Measurements from ENCODE around the gene STOML1. TPM values are rescaled to one million over a fixed set of nuclear protein-coding genes. Genes with fewer than 3 reads are reported as not detected.

The STOML1 gene
- total and polyA plus RNA-seq, 2 experiments from 2014 or later = 2.3 to 2.4 TPM

DNA sequence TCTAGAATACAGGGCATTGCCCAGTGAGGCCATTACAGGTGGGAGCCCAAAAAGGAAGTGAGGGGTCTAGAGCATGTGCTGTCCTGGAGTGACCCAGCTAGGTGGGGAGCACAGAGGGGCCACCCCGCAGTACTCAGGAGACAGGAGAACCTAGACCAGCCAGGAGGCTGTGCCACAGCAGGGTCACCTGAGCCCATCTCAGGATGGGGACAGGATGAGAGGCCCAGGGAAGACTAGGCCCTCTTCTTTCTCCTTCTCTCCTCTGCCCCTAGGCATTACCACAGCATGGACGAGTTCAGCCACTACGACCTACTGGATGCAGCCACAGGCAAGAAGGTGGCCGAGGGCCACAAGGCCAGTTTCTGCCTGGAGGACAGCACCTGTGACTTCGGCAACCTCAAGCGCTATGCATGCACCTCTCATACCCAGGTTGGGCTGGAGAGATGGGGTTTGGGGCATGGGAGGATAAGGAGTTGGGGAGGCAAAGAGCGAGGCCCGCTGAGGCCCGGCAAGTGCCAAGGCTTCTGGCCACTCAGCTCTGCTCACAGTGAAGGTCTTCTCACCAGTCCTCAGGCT, 45.2 kb downstream of the STOML1 start:
- no peaks in the 10 kb centered on the region for H3K27me3 ChIP-seq (ENCODE audit: insufficient read depth)
- no peak overlapping the region for H3K4me3 ChIP-seq
- H3K27ac Mint-ChIP-seq = no peak overlapping the region
- ATAC-seq = no peak
- no peak for TF ChIP-seq EZH2 (IDR thresholded peaks at IDR 0.05; ENCODE audit: low read depth, unreplicated experiment)
- TF ChIP-seq ZNF331 (CRISPR knock-in tag; IDR thresholded peaks at IDR 0.05; ENCODE audit: low read depth) = no peak
- TF ChIP-seq POLR2AphosphoS5 (IDR thresholded peaks at IDR 0.05; ENCODE audit: low read depth) = no peak
- TF ChIP-seq CREB1 (CRISPR knock-in tag; IDR thresholded peaks at IDR 0.05; ENCODE audit: low read depth) = no peak
- no peak for TF ChIP-seq JUNB (IDR thresholded peaks at IDR 0.05; ENCODE audit: unreplicated experiment)
- TF ChIP-seq, protein P1, sequence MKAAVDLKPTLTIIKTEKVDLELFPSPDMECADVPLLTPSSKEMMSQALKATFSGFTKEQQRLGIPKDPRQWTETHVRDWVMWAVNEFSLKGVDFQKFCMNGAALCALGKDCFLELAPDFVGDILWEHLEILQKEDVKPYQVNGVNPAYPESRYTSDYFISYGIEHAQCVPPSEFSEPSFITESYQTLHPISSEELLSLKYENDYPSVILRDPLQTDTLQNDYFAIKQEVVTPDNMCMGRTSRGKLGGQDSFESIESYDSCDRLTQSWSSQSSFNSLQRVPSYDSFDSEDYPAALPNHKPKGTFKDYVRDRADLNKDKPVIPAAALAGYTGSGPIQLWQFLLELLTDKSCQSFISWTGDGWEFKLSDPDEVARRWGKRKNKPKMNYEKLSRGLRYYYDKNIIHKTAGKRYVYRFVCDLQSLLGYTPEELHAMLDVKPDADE (IDR thresholded peaks at IDR 0.05) = no peak
- TF ChIP-seq, protein P2, sequence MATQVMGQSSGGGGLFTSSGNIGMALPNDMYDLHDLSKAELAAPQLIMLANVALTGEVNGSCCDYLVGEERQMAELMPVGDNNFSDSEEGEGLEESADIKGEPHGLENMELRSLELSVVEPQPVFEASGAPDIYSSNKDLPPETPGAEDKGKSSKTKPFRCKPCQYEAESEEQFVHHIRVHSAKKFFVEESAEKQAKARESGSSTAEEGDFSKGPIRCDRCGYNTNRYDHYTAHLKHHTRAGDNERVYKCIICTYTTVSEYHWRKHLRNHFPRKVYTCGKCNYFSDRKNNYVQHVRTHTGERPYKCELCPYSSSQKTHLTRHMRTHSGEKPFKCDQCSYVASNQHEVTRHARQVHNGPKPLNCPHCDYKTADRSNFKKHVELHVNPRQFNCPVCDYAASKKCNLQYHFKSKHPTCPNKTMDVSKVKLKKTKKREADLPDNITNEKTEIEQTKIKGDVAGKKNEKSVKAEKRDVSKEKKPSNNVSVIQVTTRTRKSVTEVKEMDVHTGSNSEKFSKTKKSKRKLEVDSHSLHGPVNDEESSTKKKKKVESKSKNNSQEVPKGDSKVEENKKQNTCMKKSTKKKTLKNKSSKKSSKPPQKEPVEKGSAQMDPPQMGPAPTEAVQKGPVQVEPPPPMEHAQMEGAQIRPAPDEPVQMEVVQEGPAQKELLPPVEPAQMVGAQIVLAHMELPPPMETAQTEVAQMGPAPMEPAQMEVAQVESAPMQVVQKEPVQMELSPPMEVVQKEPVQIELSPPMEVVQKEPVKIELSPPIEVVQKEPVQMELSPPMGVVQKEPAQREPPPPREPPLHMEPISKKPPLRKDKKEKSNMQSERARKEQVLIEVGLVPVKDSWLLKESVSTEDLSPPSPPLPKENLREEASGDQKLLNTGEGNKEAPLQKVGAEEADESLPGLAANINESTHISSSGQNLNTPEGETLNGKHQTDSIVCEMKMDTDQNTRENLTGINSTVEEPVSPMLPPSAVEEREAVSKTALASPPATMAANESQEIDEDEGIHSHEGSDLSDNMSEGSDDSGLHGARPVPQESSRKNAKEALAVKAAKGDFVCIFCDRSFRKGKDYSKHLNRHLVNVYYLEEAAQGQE (IDR thresholded peaks at IDR 0.05; ENCODE audit: unreplicated experiment) = no peak
- TF ChIP-seq, protein P3, sequence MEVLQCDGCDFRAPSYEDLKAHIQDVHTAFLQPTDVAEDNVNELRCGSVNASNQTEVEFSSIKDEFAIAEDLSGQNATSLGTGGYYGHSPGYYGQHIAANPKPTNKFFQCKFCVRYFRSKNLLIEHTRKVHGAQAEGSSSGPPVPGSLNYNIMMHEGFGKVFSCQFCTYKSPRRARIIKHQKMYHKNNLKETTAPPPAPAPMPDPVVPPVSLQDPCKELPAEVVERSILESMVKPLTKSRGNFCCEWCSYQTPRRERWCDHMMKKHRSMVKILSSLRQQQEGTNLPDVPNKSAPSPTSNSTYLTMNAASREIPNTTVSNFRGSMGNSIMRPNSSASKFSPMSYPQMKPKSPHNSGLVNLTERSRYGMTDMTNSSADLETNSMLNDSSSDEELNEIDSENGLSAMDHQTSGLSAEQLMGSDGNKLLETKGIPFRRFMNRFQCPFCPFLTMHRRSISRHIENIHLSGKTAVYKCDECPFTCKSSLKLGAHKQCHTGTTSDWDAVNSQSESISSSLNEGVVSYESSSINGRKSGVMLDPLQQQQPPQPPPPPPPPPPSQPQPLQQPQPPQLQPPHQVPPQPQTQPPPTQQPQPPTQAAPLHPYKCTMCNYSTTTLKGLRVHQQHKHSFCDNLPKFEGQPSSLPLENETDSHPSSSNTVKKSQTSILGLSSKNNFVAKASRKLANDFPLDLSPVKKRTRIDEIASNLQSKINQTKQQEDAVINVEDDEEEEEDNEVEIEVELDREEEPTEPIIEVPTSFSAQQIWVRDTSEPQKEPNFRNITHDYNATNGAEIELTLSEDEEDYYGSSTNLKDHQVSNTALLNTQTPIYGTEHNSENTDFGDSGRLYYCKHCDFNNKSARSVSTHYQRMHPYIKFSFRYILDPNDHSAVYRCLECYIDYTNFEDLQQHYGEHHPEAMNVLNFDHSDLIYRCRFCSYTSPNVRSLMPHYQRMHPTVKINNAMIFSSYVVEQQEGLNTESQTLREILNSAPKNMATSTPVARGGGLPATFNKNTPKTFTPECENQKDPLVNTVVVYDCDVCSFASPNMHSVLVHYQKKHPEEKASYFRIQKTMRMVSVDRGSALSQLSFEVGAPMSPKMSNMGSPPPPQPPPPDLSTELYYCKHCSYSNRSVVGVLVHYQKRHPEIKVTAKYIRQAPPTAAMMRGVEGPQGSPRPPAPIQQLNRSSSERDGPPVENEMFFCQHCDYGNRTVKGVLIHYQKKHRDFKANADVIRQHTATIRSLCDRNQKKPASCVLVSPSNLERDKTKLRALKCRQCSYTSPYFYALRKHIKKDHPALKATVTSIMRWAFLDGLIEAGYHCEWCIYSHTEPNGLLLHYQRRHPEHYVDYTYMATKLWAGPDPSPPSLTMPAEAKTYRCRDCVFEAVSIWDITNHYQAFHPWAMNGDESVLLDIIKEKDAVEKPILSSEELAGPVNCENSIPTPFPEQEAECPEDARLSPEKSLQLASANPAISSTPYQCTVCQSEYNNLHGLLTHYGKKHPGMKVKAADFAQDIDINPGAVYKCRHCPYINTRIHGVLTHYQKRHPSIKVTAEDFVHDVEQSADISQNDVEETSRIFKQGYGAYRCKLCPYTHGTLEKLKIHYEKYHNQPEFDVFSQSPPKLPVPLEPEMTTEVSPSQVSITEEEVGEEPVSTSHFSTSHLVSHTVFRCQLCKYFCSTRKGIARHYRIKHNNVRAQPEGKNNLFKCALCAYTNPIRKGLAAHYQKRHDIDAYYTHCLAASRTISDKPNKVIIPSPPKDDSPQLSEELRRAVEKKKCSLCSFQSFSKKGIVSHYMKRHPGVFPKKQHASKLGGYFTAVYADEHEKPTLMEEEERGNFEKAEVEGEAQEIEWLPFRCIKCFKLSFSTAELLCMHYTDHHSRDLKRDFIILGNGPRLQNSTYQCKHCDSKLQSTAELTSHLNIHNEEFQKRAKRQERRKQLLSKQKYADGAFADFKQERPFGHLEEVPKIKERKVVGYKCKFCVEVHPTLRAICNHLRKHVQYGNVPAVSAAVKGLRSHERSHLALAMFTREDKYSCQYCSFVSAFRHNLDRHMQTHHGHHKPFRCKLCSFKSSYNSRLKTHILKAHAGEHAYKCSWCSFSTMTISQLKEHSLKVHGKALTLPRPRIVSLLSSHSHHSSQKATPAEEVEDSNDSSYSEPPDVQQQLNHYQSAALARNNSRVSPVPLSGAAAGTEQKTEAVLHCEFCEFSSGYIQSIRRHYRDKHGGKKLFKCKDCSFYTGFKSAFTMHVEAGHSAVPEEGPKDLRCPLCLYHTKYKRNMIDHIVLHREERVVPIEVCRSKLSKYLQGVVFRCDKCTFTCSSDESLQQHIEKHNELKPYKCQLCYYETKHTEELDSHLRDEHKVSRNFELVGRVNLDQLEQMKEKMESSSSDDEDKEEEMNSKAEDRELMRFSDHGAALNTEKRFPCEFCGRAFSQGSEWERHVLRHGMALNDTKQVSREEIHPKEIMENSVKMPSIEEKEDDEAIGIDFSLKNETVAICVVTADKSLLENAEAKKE (CRISPR knock-in tag; IDR thresholded peaks at IDR 0.05) = no peak
- TF ChIP-seq, protein P4, sequence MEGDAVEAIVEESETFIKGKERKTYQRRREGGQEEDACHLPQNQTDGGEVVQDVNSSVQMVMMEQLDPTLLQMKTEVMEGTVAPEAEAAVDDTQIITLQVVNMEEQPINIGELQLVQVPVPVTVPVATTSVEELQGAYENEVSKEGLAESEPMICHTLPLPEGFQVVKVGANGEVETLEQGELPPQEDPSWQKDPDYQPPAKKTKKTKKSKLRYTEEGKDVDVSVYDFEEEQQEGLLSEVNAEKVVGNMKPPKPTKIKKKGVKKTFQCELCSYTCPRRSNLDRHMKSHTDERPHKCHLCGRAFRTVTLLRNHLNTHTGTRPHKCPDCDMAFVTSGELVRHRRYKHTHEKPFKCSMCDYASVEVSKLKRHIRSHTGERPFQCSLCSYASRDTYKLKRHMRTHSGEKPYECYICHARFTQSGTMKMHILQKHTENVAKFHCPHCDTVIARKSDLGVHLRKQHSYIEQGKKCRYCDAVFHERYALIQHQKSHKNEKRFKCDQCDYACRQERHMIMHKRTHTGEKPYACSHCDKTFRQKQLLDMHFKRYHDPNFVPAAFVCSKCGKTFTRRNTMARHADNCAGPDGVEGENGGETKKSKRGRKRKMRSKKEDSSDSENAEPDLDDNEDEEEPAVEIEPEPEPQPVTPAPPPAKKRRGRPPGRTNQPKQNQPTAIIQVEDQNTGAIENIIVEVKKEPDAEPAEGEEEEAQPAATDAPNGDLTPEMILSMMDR (conservative IDR thresholded peaks at IDR 0.05; ENCODE audit: low read depth in 2 of 2) = no peak
- TF ChIP-seq EZH2phosphoT487 (IDR thresholded peaks at IDR 0.05; ENCODE audit: unreplicated experiment) = no peak
- TF ChIP-seq STAT1 (IDR thresholded peaks at IDR 0.05; ENCODE audit: unreplicated experiment) = no peak
- TF ChIP-seq NANOG (IDR thresholded peaks at IDR 0.05; ENCODE audit: borderline replicate concordance) = no peak
- TF ChIP-seq ZNF114 (CRISPR knock-in tag; IDR thresholded peaks at IDR 0.05) = no peak
- DNase-seq (ENCODE audit: low spot score) = no peak
- no peaks in the 10 kb centered on the region for H3K36me3 ChIP-seq (ENCODE audit: insufficient read depth)
- H3K27ac ChIP-seq (ENCODE audit: low read depth) = no peak overlapping the region
- no peaks in the 10 kb centered on the region for H3K9me2 ChIP-seq (ENCODE audit: insufficient read depth)
- H2AFZ ChIP-seq = no peak overlapping the region
- peaks cover 4% of the 10 kb centered on the region; the same call in 1 of the 2 replicates for H3K4me1 ChIP-seq (ENCODE audit: insufficient read depth)
- H3K36me3 Mint-ChIP-seq (ENCODE audit: low read depth) = no peaks in the 10 kb centered on the region; the same call in 2 of the 3 replicates
- H3K79me2 ChIP-seq (replicated peaks; ENCODE audit: insufficient read depth) = no peaks in the 10 kb centered on the region
- no peaks in the 10 kb centered on the region for H3F3A ChIP-seq (replicated peaks; ENCODE audit: low read depth)
- no peak overlapping the region for H3K4me3 Mint-ChIP-seq
- peaks cover 19% of the 10 kb centered on the region for H3K27me3 Mint-ChIP-seq (ENCODE audit: insufficient read depth, low read depth, poor library complexity)
- no peaks in the 10 kb centered on the region for H3K9me3 Mint-ChIP-seq
- no peaks in the 10 kb centered on the region for H4K20me1 ChIP-seq (replicated peaks; ENCODE audit: insufficient read depth)
- no peak overlapping the region for H3K4me2 ChIP-seq
- peaks cover 8% of the 10 kb centered on the region for H3K4me1 Mint-ChIP-seq
